ENCODE data around the gene ARHGEF18.
"Not testable (repeated sequence)": the region's sequence is repeated elsewhere in the genome, so short reads cannot be mapped to it uniquely, and the experiment has no call there.

ARHGEF18 gene

GRCh38 chr19:7366701-7367420 lies 18.1 kb downstream of the ARHGEF18 start:
- Histone ChIP-seq H3K9me3 (ENCODE audit: control insufficient read depth, low read length) (no peaks in the 10 kb centered on the region), H3K4me1 (ENCODE audit: control insufficient read depth, insufficient read depth, low read length) (no peaks in the 10 kb centered on the region), H3K4me3 (ENCODE audit: insufficient read depth, low read depth, low read length) (no peak overlapping the region), H3K27me3 (ENCODE audit: control insufficient read depth, insufficient read depth, low read length, poor library complexity, severe bottlenecking) (peaks cover 16% of the 10 kb centered on the region), H3K36me3 (ENCODE audit: control insufficient read depth, insufficient read depth, low read length) (no peaks in the 10 kb centered on the region), H3K27ac (ENCODE audit: insufficient read depth, low read depth, low read length, poor library complexity, severe bottlenecking) (no peak overlapping the region)
- WGBS, 2 experiments, result 77 to 81% methylated on average over 10 of the region's 10 CpGs

- H3K36me3 ChIP-seq (ENCODE audit: control insufficient read depth, insufficient read depth, low read length), result no peaks in the 10 kb centered on the region
- H3K27me3 ChIP-seq (ENCODE audit: control insufficient read depth, insufficient read depth, low read length, poor library complexity, severe bottlenecking), result peaks cover 5% of the 10 kb centered on the region
- no peak overlapping the region for H3K4me3 ChIP-seq (ENCODE audit: insufficient read depth, low read depth, low read length)
- H3K9me3 ChIP-seq (ENCODE audit: control insufficient read depth, low read length), result no peaks in the 10 kb centered on the region
- H3K4me1 ChIP-seq (ENCODE audit: control insufficient read depth, insufficient read depth, low read length), result no peaks in the 10 kb centered on the region
- H3K27ac ChIP-seq (ENCODE audit: insufficient read depth, low read depth, low read length, poor library complexity, severe bottlenecking), result no peak overlapping the region
- WGBS, 2 experiments, result 66 to 72% methylated on average over 4 of the region's 4 CpGs
Observed at GRCh38 chr19:7368456-7368855, 19.7 kb downstream of the ARHGEF18 start.

DNA sequence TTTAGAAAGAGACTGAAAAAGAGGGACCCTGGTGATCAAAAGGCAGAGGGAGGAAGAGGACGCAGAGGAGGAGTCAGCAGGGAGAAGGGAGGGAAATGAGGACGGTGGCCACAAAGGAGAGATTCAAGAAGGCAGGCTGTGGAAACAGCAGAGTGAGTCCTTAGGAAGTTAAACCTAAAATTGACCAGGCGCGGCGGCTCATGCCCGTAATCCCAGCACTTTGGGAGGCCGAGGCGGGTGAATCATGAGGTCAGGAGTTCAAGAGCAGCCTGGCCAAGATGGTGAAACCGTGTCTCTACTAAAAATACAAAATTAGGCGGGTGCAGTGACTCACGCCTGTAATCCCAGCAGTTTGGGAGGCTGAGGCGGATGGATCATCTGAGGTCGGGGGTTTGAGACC lies 20.1 kb downstream of the ARHGEF18 start:
- not testable (repeated sequence) for H3K4me3 ChIP-seq (ENCODE audit: insufficient read depth, low read depth, low read length); H3K27ac ChIP-seq (ENCODE audit: insufficient read depth, low read depth, low read length, poor library complexity, severe bottlenecking); H3K27me3 ChIP-seq (ENCODE audit: control insufficient read depth, insufficient read depth, low read length, poor library complexity, severe bottlenecking); H3K9me3 ChIP-seq (ENCODE audit: control insufficient read depth, low read length); H3K4me1 ChIP-seq (ENCODE audit: control insufficient read depth, insufficient read depth, low read length); H3K36me3 ChIP-seq (ENCODE audit: control insufficient read depth, insufficient read depth, low read length)
- 72 to 76% methylated on average over 13 of the region's 13 CpGs for WGBS, 2 experiments

DNA sequence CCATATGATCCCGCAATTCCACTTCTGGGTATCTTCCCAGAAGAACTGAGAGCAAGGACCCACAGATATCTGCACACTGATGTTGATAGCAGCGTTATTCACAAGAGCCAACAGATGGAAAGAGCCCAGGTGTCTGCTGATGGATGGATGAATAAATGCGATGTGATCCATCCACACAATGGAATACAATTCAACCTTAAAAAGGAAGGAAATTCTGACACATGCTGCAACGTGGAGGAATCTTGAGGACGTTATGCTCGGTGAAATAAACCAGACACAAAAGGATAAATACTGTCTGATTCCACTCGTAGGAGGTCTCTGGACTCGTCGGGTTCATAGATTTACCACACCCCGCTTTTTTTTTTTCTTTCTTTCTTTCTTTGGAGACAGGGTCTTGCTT lies 21.8 kb downstream of the ARHGEF18 start:
- Histone ChIP-seq H3K27ac (ENCODE audit: insufficient read depth, low read depth, low read length, poor library complexity, severe bottlenecking) (no peak overlapping the region), H3K4me1 (ENCODE audit: control insufficient read depth, insufficient read depth, low read length) (no peaks in the 10 kb centered on the region), H3K9me3 (ENCODE audit: control insufficient read depth, low read length) (no peaks in the 10 kb centered on the region), H3K4me3 (ENCODE audit: insufficient read depth, low read depth, low read length) (no peak overlapping the region), H3K27me3 (ENCODE audit: control insufficient read depth, insufficient read depth, low read length, poor library complexity, severe bottlenecking) (no peaks in the 10 kb centered on the region), H3K36me3 (ENCODE audit: control insufficient read depth, insufficient read depth, low read length) (no peaks in the 10 kb centered on the region)
- WGBS, 2 experiments, result 88 to 93% methylated on average over 10 of the region's 10 CpGs

- WGBS, 2 experiments, result 94 to 96% methylated on average over 3 of the region's 3 CpGs
- H3K36me3 ChIP-seq (ENCODE audit: control insufficient read depth, insufficient read depth, low read length), result no peaks in the 10 kb centered on the region
- H3K4me1 ChIP-seq (ENCODE audit: control insufficient read depth, insufficient read depth, low read length), result peaks cover under 1% of the 10 kb centered on the region
- no peaks in the 10 kb centered on the region for H3K9me3 ChIP-seq (ENCODE audit: control insufficient read depth, low read length)
- H3K27ac ChIP-seq (ENCODE audit: insufficient read depth, low read depth, low read length, poor library complexity, severe bottlenecking), result no peak overlapping the region
- no peak overlapping the region for H3K4me3 ChIP-seq (ENCODE audit: insufficient read depth, low read depth, low read length)
- H3K27me3 ChIP-seq (ENCODE audit: control insufficient read depth, insufficient read depth, low read length, poor library complexity, severe bottlenecking), result no peaks in the 10 kb centered on the region
Observed at GRCh38 chr19:7371001-7371400, 22.3 kb downstream of the ARHGEF18 start.

DNA sequence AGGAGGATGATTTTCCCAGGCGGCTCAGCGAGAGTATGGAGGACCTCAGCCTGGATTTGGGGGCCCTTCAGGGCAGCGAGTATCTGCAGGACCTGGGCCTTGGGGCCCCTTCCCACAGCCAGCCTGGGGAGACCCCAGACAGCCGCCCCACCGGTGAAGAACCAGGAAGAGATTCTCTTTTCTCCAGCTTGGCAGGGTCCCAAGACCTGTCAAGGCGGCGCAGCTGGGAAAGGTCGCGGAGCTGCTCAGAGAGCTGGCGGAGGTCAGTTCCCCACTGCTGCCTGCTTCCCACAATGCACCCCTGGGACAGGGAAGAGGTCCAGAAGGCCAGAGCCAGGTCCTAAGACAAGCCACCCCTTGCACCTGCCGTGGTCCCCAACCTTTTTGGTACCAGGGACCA lies 24.1 kb downstream of the ARHGEF18 start:
- no peaks in the 10 kb centered on the region for H3K9me3 ChIP-seq (ENCODE audit: control insufficient read depth, low read length)
- H3K27me3 ChIP-seq (ENCODE audit: control insufficient read depth, insufficient read depth, low read length, poor library complexity, severe bottlenecking), result no peaks in the 10 kb centered on the region
- H3K4me3 ChIP-seq (ENCODE audit: insufficient read depth, low read depth, low read length), result no peak overlapping the region
- H3K36me3 ChIP-seq (ENCODE audit: control insufficient read depth, insufficient read depth, low read length), result no peaks in the 10 kb centered on the region
- WGBS, 2 experiments, result 93 to 95% methylated on average over 11 of the region's 11 CpGs
- no peak overlapping the region for H3K27ac ChIP-seq (ENCODE audit: insufficient read depth, low read depth, low read length, poor library complexity, severe bottlenecking)
- H3K4me1 ChIP-seq (ENCODE audit: control insufficient read depth, insufficient read depth, low read length), result peaks cover 4% of the 10 kb centered on the region

- H3K4me3 ChIP-seq (ENCODE audit: insufficient read depth, low read depth, low read length), result no peak overlapping the region
- H3K4me1 ChIP-seq (ENCODE audit: control insufficient read depth, insufficient read depth, low read length), result peaks cover 4% of the 10 kb centered on the region
- WGBS, 2 experiments, result 90 to 92% methylated on average over 6 of the region's 6 CpGs
- H3K27ac ChIP-seq (ENCODE audit: insufficient read depth, low read depth, low read length, poor library complexity, severe bottlenecking), result no peak overlapping the region
- H3K9me3 ChIP-seq (ENCODE audit: control insufficient read depth, low read length), result no peaks in the 10 kb centered on the region
- no peaks in the 10 kb centered on the region for H3K36me3 ChIP-seq (ENCODE audit: control insufficient read depth, insufficient read depth, low read length)
- no peaks in the 10 kb centered on the region for H3K27me3 ChIP-seq (ENCODE audit: control insufficient read depth, insufficient read depth, low read length, poor library complexity, severe bottlenecking)
Observed at GRCh38 chr19:7373862-7374261, 25.1 kb downstream of the ARHGEF18 start.

DNA sequence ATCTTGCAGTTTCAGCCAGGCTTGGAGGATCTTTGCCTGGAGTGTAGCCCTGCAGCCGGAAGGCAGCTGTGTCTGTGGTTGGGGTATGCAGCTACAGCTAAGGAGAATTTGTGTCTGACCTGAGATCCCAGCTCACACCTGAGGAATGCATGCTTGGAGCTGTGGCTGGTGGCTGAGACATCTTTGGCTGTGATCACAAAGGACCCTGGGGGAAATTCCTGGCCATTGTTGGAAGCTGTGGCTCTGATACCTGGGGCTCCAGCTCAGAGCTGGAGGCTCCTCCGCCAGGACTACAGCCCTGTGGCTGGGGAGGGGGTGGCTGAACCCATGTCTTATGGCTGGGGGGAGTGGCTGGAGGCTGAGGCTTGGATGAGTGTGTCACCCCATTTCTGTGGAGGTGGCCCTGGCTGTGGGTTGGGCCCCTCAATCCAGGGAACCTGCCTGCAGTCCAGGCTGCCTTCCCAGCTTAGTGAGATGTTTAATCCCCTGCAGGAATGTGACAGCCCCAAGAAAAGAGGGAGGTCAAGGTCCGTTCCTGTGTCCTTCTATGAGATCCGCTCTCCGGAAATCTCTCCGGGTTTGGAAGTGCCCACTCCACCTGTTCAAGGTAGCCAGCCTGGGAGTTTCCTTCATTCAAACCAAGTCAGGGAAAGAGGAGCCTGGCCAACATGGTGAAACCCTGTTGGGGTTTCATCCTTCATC lies 27.6 kb downstream of the ARHGEF18 start:
- no peak overlapping the region for H3K27ac ChIP-seq (ENCODE audit: insufficient read depth, low read depth, low read length, poor library complexity, severe bottlenecking)
- peaks cover 4% of the 10 kb centered on the region for H3K4me1 ChIP-seq (ENCODE audit: control insufficient read depth, insufficient read depth, low read length)
- H3K27me3 ChIP-seq (ENCODE audit: control insufficient read depth, insufficient read depth, low read length, poor library complexity, severe bottlenecking), result no peaks in the 10 kb centered on the region
- 73 to 79% methylated on average over 6 of the region's 6 CpGs for WGBS, 2 experiments
- no peaks in the 10 kb centered on the region for H3K9me3 ChIP-seq (ENCODE audit: control insufficient read depth, low read length)
- no peak overlapping the region for H3K4me3 ChIP-seq (ENCODE audit: insufficient read depth, low read depth, low read length)
- H3K36me3 ChIP-seq (ENCODE audit: control insufficient read depth, insufficient read depth, low read length), result no peaks in the 10 kb centered on the region

DNA sequence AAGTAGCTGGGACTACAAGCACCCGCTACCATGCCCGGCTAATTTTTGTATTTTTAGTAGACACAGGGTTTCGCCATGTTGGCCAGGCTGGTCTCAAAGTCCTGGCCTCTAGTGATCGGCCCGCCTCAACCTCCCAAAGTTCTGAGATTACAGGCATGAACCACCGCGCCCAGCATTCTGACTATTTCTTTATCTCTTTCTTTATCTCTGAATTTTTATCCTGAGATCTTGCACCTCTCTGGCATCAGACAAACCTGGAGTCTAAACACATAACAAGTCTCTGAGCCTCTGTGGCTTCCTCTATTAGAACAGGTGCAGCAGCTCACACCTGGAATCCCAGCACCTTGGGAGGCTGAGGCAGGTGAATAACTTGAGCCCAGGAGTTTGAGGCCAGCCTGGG lies 28.5 kb downstream of the ARHGEF18 start:
- peaks cover 4% of the 10 kb centered on the region for H3K4me1 ChIP-seq (ENCODE audit: control insufficient read depth, insufficient read depth, low read length)
- H3K4me3 ChIP-seq (ENCODE audit: insufficient read depth, low read depth, low read length), result no peak overlapping the region
- no peak overlapping the region for H3K27ac ChIP-seq (ENCODE audit: insufficient read depth, low read depth, low read length, poor library complexity, severe bottlenecking)
- 90 to 95% methylated on average over 7 of the region's 7 CpGs for WGBS, 2 experiments
- no peaks in the 10 kb centered on the region for H3K27me3 ChIP-seq (ENCODE audit: control insufficient read depth, insufficient read depth, low read length, poor library complexity, severe bottlenecking)
- H3K36me3 ChIP-seq (ENCODE audit: control insufficient read depth, insufficient read depth, low read length), result no peaks in the 10 kb centered on the region
- H3K9me3 ChIP-seq (ENCODE audit: control insufficient read depth, low read length), result no peaks in the 10 kb centered on the region

- no peak overlapping the region for H3K27ac ChIP-seq (ENCODE audit: insufficient read depth, low read depth, low read length, poor library complexity, severe bottlenecking)
- WGBS, 2 experiments, result 73 to 78% methylated on average over 7 of the region's 7 CpGs
Observed at GRCh38 chr19:7381073-7381390, 32.3 kb downstream of the ARHGEF18 start.

More at GRCh38 chr19:7381073-7381390, 32.3 kb downstream of the ARHGEF18 start:
- Histone ChIP-seq H3K36me3 (ENCODE audit: control insufficient read depth, insufficient read depth, low read length) (no peaks in the 10 kb centered on the region), H3K4me1 (ENCODE audit: control insufficient read depth, insufficient read depth, low read length) (peaks cover 3% of the 10 kb centered on the region), H3K4me3 (ENCODE audit: insufficient read depth, low read depth, low read length) (no peak overlapping the region), H3K27me3 (ENCODE audit: control insufficient read depth, insufficient read depth, low read length, poor library complexity, severe bottlenecking) (no peaks in the 10 kb centered on the region), H3K9me3 (ENCODE audit: control insufficient read depth, low read length) (no peaks in the 10 kb centered on the region)

All from ectodermal cell (in vitro differentiated cells).